Endothelial cell of umbilical vein (primary cell): ENCODE results near the gene VSX1. TPM values are rescaled to one million over a fixed set of nuclear protein-coding genes. Genes with fewer than 3 reads are reported as not detected.

Experiments
- BruUV-seq: library from RNA; stranded (reverse); fragments of 400-500 nt; replicated peaks from 2 replicates; lab custom pipeline; 2021; lab: Mats Ljungman, UMichigan
- CTCF ChIA-PET: fragments of 300-600, 350-600 bp; sonication (Branson Sonifier 250); formaldehyde crosslinking; loops from one replicate; lab custom pipeline; 2021; ENCODE audit warnings: antibody characterized with exemption, inconsistent platforms; lab: Charles Lee
- POLR2A ChIA-PET: fragments of 300-600, 350-600 bp; sonication (Branson Sonifier 250); formaldehyde crosslinking; loops from one replicate; lab custom pipeline; 2021; ENCODE audit warnings: antibody characterized with exemption, inconsistent platforms; lab: Charles Lee
- DNase-seq: peaks from one replicate; pipeline ENCODE4 v3.0.0-alpha.2; 2011; ENCODE audit warnings: low read depth, low spot score
- FAIRE-seq: peaks from 2 replicates; lab custom pipeline; 2011; peaks lifted over from hg19 to GRCh38; lab: Jason Lieb, UNC
- H2AFZ ChIP-seq: 2 replicates; pipeline ENCODE4 v1.6.0; 2012; ENCODE audit warnings: low read depth, low read length, control low read depth, inconsistent platforms
- H3K27ac ChIP-seq: 2 replicates; pipeline ENCODE4 v1.5.1; 2011; ENCODE audit warnings: low read depth, mild to moderate bottlenecking, control low read depth, low read length, moderate library complexity; ENCODE audit not compliant: insufficient read depth
- H3K27me3 ChIP-seq, 2 experiments: 2 replicates each; pipeline versions ENCODE4 v1.6.0 to v1.6.1; 2011; ENCODE audit warnings: low read length in 2 of 2, mixed read lengths in 1 of 2; ENCODE audit not compliant: control insufficient read depth in 2 of 2, insufficient read depth in 2 of 2
- H3K36me3 ChIP-seq, 2 experiments: 2 replicates in 1 of 2; 3 replicates in 1 of 2; pipeline ENCODE4 v1.5.1; 2011; ENCODE audit warnings: low read length in 2 of 2, mild to moderate bottlenecking in 1 of 2, moderate library complexity in 1 of 2; ENCODE audit not compliant: control insufficient read depth in 2 of 2, insufficient read depth in 2 of 2; ENCODE audit errors: extremely low read depth in 1 of 2
- H3K4me1 ChIP-seq: 3 replicates; pipeline ENCODE4 v1.5.1; 2011; ENCODE audit warnings: mild to moderate bottlenecking, low read length; ENCODE audit not compliant: control insufficient read depth, insufficient read depth; ENCODE audit errors: extremely low read depth
- H3K4me2 ChIP-seq: 2 replicates; pipeline ENCODE4 v1.6.1; 2011; ENCODE audit warnings: low read length, control low read depth, mixed read lengths; ENCODE audit not compliant: insufficient read depth
- H3K4me3 ChIP-seq, 3 experiments: fragments of 200-600 bp in 1 of 3; sonication (generic), shearing (Covaris generic) in 1 of 3; replicated peaks in 1 of 3; 2 replicates each; pipeline ENCODE4 v1.5.1; 2011 to 2016; ENCODE audit warnings: control low read depth in 3 of 3, low read length in 3 of 3, mild to moderate bottlenecking in 2 of 3, inconsistent platforms in 1 of 3, low read depth in 1 of 3, moderate library complexity in 1 of 3; ENCODE audit not compliant: insufficient read depth in 1 of 3
- H3K79me2 ChIP-seq: 2 replicates; pipeline ENCODE4 v1.6.0; 2012; ENCODE audit warnings: low read length, inconsistent platforms; ENCODE audit not compliant: control insufficient read depth, insufficient read depth
- H3K9ac ChIP-seq: replicated peaks from 2 replicates; pipeline ENCODE3; 2011; ENCODE audit warnings: low read length, control low read depth; ENCODE audit not compliant: insufficient read depth; ENCODE audit errors: extremely low read depth
- H3K9me1 ChIP-seq: replicated peaks from 3 replicates; pipeline ENCODE4 v1.6.0; 2011; ENCODE audit warnings: mild to moderate bottlenecking, low read length; ENCODE audit not compliant: control insufficient read depth, insufficient read depth; ENCODE audit errors: extremely low read depth
- H3K9me3 ChIP-seq: replicated peaks from 2 replicates; pipeline ENCODE4 v1.5.1; 2012; ENCODE audit warnings: low read length, inconsistent platforms; ENCODE audit not compliant: control insufficient read depth, insufficient read depth
- H4K20me1 ChIP-seq: replicated peaks from 2 replicates; pipeline ENCODE3; 2011; ENCODE audit warnings: mild to moderate bottlenecking, low read length; ENCODE audit not compliant: control insufficient read depth, insufficient read depth; ENCODE audit errors: extremely low read depth
- EZH2 ChIP-seq: IDR thresholded peaks from 2 replicates; pipeline ENCODE4 v1.6.1; 2012; ENCODE audit warnings: borderline replicate concordance, low read depth, mild to moderate bottlenecking, moderate library complexity, low read length, inconsistent platforms; ENCODE audit not compliant: severe bottlenecking
- FOS ChIP-seq: IDR thresholded peaks from 2 replicates; pipeline ENCODE4 v1.6.1; 2011; ENCODE audit warnings: mild to moderate bottlenecking, low read length, moderate library complexity, borderline replicate concordance; ENCODE audit not compliant: insufficient read depth
- GATA2 ChIP-seq: IDR thresholded peaks from 2 replicates; pipeline ENCODE4 v1.7.0; 2011; ENCODE audit warnings: low read depth, mild to moderate bottlenecking, moderate library complexity, mixed read lengths, low read length; ENCODE audit not compliant: insufficient read length, insufficient read depth
- JUN ChIP-seq: IDR thresholded peaks from 2 replicates; pipeline ENCODE4 v1.6.1; 2011; ENCODE audit warnings: borderline replicate concordance, low read depth; ENCODE audit not compliant: insufficient read length, insufficient read depth
- MYC ChIP-seq: IDR thresholded peaks from one replicate; pipeline ENCODE4 v1.6.1; 2011; ENCODE audit warnings: mild to moderate bottlenecking, low read depth, low read length
- POLR2A ChIP-seq: IDR thresholded peaks from 2 replicates; pipeline ENCODE4 v1.6.1; 2012; ENCODE audit warnings: low read depth, mild to moderate bottlenecking, control low read depth, low read length
- POLR2AphosphoS5 ChIP-seq: IDR thresholded peaks from 2 replicates; pipeline ENCODE4 v1.6.1; 2012; ENCODE audit warnings: low read depth, mild to moderate bottlenecking, control low read depth, low read length, moderate library complexity; ENCODE audit not compliant: insufficient read depth
- dilution Hi-C: fragments of 300-500 bp; cut with MboI; formaldehyde crosslinking; loops from one replicate; pipeline ENCODE4 v1.15.0; 2019; ENCODE audit warnings: low sequenced_read_pairs; ENCODE audit not compliant: extremely low pct_ligation_motif_present
- intact Hi-C: fragments of 100-400 bp; cut with micrococcal nuclease; formaldehyde crosslinking; loops from one replicate; pipeline ENCODE4 v1.10.0; 2022
- polyA plus RNA-seq, 4 experiments: library from polyadenylated mRNA; depleted of rRNA in 3 of 4; stranded (reverse) in 3 of 4; unstranded in 1 of 4; fragments of >200 nt; gene quantifications; 2 replicates each; pipeline versions ENCODE4 v1.2.1 to v1.2.3, GENCODE V29; 2011 to 2012; ENCODE audit warnings: missing spikeins in 1 of 4
- total RNA-seq: library from RNA; stranded (reverse); gene quantifications from 2 replicates; pipeline ENCODE4 v1.2.3, GENCODE V29; 2021
- TF ChIP-seq, protein P1 (sequence below), 2 donors: IDR thresholded peaks; 1 replicate in 1 of 2; 2 replicates in 1 of 2; pipeline ENCODE4 v1.5.1; 2011; ENCODE audit warnings: low read length in 2 of 2, mild to moderate bottlenecking in 2 of 2, moderate library complexity in 2 of 2, control low read depth in 1 of 2, inconsistent platforms in 1 of 2, low read depth in 1 of 2; ENCODE audit not compliant: insufficient read depth in 1 of 2; ENCODE audit errors: extremely low read depth in 1 of 2
- TF ChIP-seq, protein P2 (sequence below): IDR thresholded peaks from 2 replicates; pipeline ENCODE4 v1.6.1; 2011; ENCODE audit not compliant: insufficient read depth, insufficient read length

VSX1 gene
- total and polyA plus RNA-seq, 2 donors (not counting 3 experiments of a cell fraction or from before 2014, with no cell fraction given): not detected

DNA sequence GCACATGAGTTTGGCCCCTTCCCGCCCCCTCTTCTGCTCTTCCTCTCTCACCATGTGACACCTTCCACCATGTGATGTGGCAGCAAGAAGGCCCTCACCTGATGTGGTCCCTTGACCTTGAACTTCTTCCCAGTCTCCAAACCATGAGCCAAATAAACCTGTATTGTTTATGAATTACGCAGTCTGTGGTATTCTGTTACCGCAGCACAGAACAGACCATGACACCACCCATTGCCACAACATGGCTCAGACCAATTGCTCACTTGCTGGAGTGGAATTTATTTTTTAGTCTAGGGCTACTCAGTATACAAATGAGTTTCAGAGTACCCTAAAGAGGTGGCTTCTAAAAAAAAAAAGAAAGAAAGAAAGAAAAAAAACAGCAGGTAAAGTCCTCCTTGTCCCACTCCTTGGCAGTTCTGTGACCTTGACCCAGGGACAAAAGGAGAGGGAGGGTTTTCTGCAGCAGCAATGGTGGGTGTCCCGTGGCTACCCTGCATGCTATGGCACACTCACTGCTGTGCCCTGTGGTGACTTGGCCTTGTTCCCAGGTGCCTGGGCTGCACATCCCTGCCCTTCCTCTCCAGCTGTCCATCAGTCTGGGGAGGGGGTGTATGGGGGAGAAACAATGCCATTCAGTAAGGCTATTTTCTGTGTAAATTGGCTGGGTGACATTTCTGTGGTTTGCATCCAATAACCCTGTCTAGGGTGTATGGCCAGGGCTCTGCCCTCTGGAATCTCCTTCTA is 5.4 kb upstream of the VSX1 start:
- Histone ChIP-seq H3K4me2 (no peak overlapping the region), H3K9ac (no peak overlapping the region), H3K4me1 (no peaks in the 10 kb centered on the region), H2AFZ (no peak overlapping the region), H3K9me1 (no peaks in the 10 kb centered on the region), H3K4me3 (no peak overlapping the region), H3K27ac (no peak overlapping the region), H3K36me3 (no peaks in the 10 kb centered on the region), H4K20me1 (no peaks in the 10 kb centered on the region), H3K79me2 (no peaks in the 10 kb centered on the region), H3K27me3 (peaks cover 35 to 37% of the 10 kb centered on the region in 2 experiments), H3K9me3 (no peaks in the 10 kb centered on the region)
- intact Hi-C loops (no loop called here), dilution Hi-C loops (no loop called here)
- DNase-seq (no peak), FAIRE-seq (no peak)
- POLR2A ChIA-PET: no interaction called here
- CTCF ChIA-PET: interaction anchor here (0.6 kb wide), 1 partner anchor 254 kb away, joined by 5 read pairs; no protein-coding TSS in a partner anchor
- BruUV-seq: no TSS peak
- TF ChIP-seq, protein P1, sequence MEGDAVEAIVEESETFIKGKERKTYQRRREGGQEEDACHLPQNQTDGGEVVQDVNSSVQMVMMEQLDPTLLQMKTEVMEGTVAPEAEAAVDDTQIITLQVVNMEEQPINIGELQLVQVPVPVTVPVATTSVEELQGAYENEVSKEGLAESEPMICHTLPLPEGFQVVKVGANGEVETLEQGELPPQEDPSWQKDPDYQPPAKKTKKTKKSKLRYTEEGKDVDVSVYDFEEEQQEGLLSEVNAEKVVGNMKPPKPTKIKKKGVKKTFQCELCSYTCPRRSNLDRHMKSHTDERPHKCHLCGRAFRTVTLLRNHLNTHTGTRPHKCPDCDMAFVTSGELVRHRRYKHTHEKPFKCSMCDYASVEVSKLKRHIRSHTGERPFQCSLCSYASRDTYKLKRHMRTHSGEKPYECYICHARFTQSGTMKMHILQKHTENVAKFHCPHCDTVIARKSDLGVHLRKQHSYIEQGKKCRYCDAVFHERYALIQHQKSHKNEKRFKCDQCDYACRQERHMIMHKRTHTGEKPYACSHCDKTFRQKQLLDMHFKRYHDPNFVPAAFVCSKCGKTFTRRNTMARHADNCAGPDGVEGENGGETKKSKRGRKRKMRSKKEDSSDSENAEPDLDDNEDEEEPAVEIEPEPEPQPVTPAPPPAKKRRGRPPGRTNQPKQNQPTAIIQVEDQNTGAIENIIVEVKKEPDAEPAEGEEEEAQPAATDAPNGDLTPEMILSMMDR (IDR thresholded peaks at IDR 0.05; ENCODE audit: extremely low read depth in 1 of 2, insufficient read depth in 1 of 2, low read depth in 1 of 2, low read length in 2 of 2): no peak
- TF ChIP-seq GATA2: no peak
- no peak for TF ChIP-seq FOS
- TF ChIP-seq, protein P2, sequence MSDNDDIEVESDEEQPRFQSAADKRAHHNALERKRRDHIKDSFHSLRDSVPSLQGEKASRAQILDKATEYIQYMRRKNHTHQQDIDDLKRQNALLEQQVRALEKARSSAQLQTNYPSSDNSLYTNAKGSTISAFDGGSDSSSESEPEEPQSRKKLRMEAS: no peak
- no peak for TF ChIP-seq EZH2
- no peak for TF ChIP-seq JUN
- no peak for TF ChIP-seq POLR2A
- TF ChIP-seq MYC: no peak
- no peak for TF ChIP-seq POLR2AphosphoS5
